GM18870 (cell line): ENCODE measurements around the gene ZDHHC4.
"Not testable (repeated sequence)": the region's sequence is repeated elsewhere in the genome, so short reads cannot be mapped to it uniquely, and the experiment has no call there.

Source experiments
- ATAC-seq: cut with Tn5 transposase; IDR thresholded peaks from one replicate; pipeline ENCODE4 v1.9.1; 2021; ENCODE audit warnings: moderate library complexity; ENCODE audit not compliant: unreplicated experiment

The ZDHHC4 gene

DNA sequence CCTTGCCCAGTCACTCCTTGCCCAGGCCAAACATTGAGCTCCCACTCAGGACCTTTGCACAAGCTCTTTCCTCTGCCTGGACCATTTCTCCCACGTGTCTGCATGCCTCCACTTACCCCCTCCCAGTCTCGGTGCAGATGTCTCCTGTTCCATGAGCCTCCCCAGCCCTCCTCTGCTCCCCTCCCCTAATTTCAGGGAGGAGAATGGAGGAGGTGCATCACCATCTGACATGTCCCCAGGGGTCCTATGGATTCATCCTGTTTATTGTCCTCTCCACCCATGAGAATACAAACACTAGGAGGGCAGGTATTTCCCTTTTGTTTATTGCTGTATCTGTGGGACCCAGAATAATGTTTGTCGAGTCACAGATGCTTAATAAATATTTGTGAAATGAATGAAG lies 17.4 kb upstream of the ZDHHC4 start:
- no peak for ATAC-seq

DNA sequence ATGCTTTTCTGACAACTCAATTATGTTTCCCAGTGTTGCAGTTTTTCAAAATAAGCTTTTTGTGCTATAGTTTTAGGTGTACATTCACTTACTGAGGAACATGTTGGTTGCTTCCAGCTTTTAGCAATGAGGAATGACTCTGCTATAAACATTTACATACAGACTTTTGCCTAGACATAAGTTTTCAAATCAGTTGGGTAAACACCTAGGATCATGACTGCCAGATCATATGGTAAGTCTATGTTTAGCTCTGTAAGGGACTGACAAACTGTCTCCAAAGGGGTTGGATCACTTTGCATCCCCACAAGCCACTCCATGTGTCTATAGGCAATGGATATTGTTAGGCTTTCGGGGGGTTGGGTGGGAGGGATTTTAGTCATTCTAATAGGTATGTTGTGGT lies 15.1 kb upstream of the ZDHHC4 start:
- no peak for ATAC-seq

DNA sequence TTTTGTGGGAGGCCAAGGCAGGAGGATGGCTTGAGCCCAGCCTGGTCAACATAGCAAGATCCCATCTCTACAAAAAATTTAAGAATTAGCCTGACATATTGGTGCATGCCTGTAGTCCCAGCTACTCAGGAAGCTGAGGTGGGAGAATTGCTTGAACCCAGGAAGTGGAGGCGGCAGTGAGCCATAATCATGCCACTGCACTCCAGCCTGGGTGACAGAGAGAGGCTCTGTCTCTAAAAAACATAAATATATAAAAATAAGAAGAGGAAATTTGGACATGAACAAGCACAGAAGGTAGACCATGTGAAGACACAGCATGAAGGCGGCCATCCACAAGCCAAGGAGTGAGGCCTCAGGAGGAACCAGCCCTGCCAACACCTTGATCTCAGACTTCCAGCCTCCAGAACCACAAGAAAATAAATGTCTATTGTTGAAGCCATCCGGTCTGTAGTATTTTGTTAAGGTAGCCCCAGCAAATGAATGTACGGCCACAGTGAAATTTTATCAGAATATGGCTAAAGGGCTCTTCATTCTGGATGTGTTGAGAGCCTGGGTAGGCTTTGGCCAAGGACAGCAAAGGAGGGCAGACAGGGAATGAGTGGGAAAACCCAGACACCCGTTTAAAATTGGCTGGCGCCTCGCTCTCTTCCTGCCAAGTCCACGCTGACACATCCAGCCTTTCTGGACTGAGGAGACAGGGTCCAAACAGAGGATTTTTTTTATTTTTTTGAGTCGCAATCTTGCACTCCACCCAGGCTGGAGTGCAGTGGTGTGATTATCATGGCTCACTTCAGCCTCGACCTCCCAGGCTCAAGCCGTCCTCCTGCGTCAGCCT lies 13.1 kb upstream of the ZDHHC4 start:
- ATAC-seq: no peak

DNA sequence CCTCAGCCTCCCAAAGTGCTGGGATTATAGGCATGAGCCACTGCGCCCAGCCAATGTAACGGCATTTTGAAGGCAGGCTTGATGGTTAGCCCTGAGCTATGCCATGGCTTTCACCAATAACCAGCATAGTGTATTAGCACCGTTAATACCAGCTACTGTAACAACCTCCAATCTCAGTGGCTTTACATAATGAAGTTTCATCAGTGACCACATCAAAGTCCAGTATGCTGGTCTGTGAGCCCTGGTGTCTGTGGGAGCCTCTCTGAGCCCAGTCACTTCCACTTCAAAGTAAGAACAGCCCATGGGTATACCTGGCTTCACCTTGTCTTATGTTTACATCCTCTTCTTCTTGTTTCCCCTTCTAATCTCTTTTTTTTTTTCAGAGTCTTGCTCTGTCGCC lies 11.6 kb upstream of the ZDHHC4 start:
- ATAC-seq: no peak

DNA sequence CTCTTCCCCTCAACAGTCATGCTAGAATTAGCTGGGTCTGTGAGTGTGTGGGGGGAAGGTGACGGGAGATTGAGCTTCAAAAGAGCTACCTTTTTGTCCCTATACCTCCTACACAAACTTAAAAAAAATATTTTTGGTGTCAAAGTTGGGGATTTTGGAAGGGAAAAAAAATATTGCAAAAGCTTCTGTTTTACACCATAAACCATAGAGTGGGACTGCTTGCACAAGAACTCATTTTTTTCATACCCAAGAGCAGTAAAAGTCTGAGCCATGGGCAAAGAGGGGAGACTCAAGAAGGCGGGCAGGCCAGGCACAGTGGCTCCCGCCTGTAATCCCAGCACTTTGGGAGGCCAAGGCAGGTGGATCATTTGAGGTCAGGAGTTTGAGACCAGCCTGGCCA lies 9.4 kb upstream of the ZDHHC4 start:
- no peak for ATAC-seq

DNA sequence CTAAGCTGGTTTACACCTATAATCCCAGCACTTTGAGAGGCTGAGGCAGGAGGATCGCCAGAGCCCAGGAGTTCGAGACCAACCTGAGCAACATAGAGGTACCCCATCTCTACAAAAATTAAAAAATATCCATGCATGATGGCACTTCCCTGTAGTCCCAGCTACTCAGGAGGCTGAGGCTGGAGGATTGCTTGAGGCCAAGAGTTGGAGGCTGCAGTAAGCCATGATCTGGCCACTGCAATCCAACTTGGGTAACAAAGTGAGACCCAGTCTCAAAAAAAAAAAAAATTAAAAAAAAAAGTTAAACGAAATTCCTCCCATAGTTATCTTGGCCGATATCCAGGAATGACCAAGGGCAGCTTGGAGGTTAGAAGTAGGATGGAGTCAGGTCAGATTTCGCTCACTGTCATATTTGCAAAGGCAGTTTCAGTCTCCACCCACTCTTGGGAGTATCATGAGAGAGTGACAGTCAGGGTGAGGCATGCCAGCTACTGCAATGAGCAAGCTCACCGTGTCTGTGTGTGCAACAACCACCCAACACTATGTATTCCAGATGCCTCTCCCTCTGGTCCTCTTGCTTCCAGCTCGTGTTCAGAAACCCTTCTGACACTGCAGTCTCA lies 6.0 kb upstream of the ZDHHC4 start:
- no peak for ATAC-seq

DNA sequence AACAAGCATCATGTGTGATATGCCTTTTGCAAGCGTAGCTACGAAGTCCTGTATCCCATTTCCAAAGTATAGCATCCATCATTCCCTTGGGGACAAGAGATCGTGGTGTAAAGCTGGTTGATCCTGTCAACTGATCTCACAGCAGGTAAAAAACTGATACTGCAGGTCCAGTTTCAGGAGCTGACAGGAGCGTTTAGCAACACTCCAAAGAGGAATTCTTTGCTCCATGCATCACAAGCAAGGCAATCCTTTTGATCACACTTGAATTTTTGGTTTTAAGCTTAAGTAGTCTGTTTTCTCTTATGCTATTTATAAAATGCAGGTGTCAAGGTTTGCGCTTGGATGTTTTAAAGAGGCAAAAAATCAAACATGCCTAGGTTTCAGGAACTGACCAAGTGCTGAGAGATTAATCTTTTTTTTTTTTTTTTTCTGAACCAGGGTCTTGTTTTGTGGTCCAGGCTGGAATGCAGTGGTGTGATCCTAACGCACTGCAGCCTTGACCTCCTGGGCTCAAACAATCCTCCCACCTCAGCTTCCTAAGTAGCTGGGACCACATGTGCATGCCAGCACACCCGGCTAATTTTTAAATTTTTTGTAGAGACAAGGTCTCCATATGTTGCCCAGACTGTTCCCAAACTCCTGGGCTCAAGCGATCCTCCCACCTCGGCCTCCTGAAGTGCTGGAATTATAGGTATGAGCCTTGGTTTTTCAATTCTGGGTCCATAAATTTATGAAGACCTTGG lies 1.8 kb upstream of the ZDHHC4 start:
- no peak for ATAC-seq

DNA sequence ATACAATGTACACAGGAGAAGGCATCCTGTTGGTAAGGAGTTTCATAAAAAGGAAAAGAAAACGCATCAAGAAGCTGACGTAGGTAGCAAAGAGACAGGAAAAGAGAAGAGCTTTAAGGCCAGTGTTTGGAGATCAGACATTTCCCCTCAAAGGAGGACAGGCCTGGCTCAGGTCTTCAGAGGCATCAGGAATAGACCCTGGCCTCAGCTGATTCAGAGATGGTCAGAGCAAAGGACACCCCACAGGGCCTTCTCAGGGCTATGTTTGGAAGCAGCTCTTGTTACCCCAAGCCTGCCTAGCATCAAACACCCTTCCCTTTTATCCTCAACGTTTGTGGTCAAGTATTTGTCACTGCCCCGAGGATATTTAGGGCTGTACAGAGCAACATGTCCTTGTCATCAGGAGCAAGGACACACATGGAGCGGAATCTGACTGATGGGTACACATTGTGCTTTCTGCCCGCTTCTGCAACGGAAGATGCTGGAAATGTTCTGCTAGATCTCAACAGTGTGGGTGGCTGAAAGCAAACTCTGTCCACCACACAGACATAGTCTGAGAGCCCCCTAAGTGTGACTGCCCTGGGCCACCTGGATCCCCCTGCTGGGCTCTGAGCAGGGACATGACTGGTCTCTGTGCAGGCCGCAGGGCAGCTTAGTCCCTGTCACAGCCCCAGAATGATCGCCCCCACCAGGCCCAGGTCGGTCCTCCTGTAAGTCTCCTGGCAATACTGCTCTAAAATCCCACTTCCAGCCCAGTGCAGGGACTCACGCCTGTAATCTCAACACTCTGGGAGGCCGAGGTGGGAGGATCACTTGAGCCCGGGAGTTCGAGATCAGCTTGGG lies 1.0 kb upstream of the ZDHHC4 start:
- no peak for ATAC-seq

DNA sequence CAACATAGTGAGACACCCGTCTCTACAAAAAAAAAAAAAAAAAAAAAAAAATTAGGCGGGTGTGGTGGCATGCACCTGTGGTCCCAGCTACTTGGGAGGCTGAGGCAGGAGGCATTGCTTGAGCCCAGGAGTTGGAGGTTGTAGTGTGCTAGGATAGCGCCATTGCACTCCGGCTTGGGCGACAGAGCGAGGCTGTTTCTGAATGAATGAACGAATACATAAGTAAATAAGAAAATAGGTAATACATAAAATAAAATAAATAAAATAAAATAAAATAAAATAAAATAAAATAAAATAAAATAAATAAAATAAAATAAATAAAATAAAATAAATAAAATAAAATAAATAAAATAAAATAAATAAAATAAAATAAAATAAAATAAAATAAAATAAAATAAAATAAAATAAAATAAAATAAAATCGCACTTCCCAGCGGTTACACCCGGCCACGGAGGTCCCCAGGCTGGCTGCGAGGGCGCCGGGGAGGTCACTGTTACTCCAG lies 336 bp upstream of the ZDHHC4 start:
- not testable (repeated sequence) for ATAC-seq

DNA sequence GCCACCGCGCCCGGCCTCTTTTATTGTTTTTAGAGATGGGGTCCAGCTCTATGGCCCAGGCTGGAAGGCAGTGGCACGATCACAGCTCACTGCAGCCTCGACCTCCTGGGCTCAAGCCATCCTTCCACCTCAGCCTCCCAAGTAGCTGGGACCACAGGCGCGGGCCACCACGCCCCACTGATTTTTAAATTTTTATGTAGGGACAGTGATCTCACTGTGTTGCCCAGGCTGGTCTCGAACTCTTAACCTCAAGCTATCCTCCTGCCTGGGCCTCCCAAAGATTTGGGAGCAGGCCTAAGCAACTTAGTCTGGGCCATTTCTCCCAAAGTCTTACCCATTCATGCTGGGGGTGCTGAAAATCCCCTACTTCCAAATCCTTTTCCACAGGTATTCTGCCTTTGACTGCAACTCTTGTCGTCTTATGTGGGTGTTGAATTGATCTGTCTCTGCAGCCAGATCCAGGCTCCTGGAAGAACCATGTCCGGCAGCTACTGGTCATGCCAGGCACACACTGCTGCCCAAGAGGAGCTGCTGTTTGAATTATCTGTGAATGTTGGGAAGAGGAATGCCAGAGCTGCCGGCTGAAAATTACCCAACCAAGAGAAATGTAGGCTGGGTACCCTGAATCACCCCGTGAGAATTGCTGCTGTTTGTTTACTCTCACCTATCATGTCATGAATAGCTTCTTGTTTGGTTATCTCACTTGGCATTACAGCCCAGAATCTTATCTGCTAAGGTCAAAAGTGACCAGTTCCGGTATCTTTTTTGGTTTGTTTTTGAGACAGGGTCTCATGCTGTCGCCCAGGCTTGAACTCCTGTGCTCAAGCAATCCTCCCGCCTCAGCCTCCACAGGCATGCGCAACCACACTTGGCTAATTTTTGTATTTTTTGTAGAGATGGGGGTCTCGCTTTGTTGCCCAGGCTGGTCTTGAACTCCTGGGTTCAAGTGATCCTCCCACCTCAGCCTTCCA lies 1.1 kb downstream of the ZDHHC4 start:
- ATAC-seq: no peak

DNA sequence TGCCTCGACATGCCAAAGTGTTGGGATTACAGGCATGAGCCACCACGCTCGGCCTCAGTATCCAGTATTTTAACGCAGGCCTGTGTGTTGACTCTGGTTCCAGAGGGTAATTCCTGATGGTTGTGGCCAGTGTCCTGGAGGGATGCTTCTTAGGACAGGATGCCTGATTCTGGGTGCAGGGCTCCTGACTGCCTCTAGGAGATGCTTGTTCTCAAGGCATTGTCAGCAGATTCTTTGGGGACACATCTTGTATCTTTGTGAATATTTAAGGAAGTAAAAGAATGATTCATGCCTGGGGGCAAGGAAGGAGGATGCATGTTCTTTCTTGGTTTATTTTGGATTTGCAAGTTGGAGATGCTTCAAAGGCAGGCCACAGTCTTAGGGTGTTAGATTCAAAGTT lies 2.2 kb downstream of the ZDHHC4 start:
- ATAC-seq: no peak

DNA sequence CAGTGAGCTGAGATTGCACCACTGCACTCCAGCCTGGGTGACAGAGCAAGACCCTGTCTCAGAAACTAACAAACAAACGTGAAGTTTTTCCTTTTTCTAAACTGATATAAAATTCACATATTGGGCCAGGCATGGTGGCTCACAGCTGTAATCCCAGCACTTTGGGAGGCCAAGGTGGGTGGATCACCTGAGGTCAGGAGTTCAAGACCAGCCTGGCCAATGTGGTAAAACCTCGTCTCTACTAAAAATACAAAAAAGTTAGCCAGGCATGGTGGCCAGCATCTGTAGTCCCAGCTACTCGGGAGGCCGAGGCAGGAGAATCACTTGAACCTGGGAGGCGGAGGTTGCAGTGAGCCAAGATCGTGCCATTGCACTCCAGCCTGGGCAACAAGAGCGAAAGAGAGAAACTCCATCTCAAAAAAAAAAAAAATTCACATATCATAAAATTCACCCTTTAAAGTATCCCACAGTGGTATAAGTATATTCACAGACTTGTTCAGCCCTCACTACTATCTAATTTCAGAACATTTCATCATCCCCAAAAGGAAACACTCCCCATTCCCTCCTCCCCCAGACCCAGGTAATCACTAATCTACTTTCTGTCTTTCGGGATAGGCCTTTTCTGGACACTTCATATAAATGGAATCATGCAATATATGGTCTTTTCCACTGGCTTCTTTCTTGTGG lies 8.6 kb downstream of the ZDHHC4 start:
- not testable (repeated sequence) for ATAC-seq

DNA sequence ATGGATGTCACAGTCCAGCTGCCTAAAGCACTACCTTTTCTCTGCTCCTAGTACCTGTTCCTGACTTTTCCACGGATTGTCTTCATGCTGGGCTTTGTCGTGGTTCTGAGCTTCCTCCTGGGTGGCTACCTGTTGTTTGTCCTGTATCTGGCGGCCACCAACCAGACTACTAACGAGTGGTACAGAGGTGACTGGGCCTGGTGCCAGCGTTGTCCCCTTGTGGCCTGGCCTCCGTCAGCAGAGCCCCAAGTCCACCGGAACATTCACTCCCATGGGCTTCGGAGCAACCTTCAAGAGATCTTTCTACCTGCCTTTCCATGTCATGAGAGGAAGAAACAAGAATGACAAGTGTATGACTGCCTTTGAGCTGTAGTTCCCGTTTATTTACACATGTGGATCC lies 11.3 kb downstream of the ZDHHC4 start:
- ATAC-seq: no peak

DNA sequence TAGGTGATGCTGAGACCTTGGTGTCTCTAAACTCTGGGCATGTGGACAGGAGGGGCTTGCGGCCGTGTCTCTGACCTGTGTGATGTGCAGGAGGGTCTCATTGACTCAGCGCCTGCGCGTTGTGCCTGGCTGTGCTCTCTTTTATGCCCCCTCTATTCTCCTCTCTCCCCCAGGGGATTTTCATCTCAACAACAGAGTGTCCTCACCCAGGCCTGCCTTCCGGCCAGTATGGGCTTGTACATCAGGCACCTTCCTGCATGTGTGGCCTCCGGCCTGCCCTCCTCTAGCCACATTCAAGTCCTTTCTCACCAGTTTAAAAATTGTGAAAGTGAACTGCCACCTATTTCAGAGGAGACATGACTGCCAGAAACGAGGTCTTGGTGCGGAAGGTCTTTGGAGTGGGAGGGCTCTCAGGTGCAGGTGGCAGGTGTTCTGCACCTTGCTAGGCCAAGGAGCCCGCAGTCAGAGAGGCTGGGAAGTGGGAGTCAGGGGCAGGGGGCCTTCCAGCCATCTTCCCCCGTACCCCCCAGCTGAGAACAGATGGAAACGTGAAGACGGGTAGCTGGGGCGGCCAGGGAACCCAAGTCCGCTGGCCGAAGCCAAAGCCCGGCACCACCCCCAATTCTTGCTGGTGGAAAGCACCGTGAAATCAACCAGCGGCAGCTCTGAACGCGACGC lies 12.0 kb downstream of the ZDHHC4 start:
- no peak for ATAC-seq

DNA sequence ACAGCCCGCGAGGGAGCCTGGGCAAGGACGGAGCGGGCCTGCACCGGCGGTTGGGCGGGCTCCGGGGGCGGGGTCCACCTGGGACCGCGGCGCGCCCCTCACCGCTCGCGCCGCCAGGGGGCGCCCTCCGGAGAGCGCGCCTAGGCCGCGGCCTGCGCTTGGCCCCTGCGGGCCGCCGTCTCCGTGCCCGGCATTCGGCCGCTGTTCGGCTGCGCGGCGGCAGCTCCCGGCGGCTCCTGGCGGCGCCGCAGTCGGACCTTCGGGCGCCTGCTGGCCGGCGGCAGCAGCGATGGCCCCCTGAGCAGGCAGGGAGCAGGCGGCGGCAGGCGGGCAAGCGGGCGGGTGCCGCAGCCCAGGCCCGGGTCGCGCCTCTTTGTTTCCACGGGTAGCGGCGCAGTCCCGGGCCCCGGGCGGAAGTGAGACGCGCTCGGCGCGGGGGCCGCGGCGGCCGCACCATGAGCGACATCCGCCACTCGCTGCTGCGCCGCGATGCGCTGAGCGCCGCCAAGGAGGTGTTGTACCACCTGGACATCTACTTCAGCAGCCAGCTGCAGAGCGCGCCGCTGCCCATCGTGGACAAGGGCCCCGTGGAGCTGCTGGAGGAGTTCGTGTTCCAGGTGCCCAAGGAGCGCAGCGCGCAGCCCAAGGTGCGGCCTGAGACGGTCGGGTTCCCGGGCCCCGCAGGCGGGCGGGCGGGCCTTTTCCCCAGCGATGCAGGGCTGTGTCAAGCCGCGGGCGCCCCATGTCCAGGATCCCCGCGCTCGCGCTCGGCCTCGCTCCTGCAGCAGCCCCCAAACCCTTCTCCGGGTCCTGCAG lies 12.8 kb downstream of the ZDHHC4 start, which contains the start of gene INTS15:
Gene INTS15, plus strand, starts transcription at position 193 of the 816 bp plus-strand sequence. Its CDS starts 263 bp downstream, at position 456.
- ATAC-seq: peak; percentile 68

DNA sequence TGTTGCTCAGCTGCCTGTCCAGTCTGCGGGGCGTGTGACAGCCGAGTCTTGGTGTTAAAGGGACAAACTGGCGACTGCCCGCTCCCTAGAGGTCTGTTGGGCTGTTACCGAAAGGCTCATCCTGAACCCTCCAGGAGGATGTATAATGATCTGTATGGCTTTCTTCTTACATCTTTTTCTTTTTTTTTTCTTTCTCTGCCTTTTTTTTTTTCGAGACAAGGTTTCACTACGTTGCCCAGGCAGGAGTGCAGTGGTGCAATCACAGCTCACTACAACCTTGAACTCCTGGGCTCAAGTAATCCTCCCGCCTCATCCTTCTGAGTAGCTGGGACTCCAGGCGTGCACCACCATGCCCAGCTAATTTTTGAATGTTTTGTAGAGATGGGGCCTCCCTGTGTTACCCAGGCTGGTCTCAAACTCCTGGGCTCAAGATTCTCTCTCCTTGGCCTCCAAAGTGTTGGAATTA lies 13.4 kb downstream of the ZDHHC4 start:
- peak; percentile 30 for ATAC-seq

DNA sequence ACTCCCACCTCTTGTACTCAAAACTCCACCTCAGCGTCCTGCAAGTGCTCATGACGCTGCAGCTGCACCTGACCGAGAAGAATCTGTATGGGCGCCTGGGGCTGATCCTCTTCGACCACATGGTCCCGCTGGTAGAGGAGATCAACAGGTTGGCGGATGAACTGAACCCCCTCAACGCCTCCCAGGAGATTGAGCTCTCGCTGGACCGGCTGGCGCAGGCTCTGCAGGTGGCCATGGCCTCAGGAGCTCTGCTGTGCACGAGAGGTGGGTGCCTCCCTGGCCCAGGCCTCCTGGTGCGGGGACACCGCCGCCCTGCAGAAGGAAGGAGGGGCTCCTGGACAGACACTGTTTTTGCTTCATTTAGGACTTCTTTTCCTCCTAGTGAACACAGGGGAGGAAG lies 22.8 kb downstream of the ZDHHC4 start:
- ATAC-seq: no peak
